Panc1 (cell line): ENCODE data around the gene SRRM4. TPM values are rescaled to one million over a fixed set of nuclear protein-coding genes. Genes with fewer than 3 reads are reported as not detected.
A peak's percentile ranks its signal among the peaks of the same experiment; 100 is the strongest.

Source experiments
- ATAC-seq: fragments of 200-7000 bp; cut with Tn5 transposase; 2 replicates; pipeline ENCODE4 v1.9.1; 2020; ENCODE audit warnings: mild to moderate bottlenecking, moderate library complexity
- Bru-seq: library from RNA; stranded (reverse); fragments of 400-500 nt; gene quantifications from one replicate; lab custom pipeline; 2021; lab: Mats Ljungman, UMichigan
- BruChase-seq, 2 experiments: library from RNA; stranded (reverse); fragments of 400-500 nt; gene quantifications; one replicate each; lab custom pipeline; 2021; lab: Mats Ljungman, UMichigan
- BruUV-seq: library from RNA; stranded (reverse); fragments of 400-500 nt; replicated peaks from 2 replicates; lab custom pipeline; 2021; lab: Mats Ljungman, UMichigan
- CTCF ChIA-PET: fragments of 300-600 bp; sonication (Branson Sonifier 250); formaldehyde crosslinking; loops from one replicate; lab custom pipeline; 2022; ENCODE audit warnings: antibody characterized with exemption; lab: Charles Lee
- POLR2A ChIA-PET: fragments of 300-600 bp; sonication (Branson Sonifier 250); formaldehyde crosslinking; loops from one replicate; lab custom pipeline; 2022; ENCODE audit warnings: antibody characterized with exemption; lab: Charles Lee
- DNase-seq: peaks from one replicate; pipeline ENCODE4 v3.0.0-alpha.2; 2010; ENCODE audit warnings: low read depth, low spot score
- H3K27ac ChIP-seq: 2 replicates; pipeline ENCODE4 v1.5.1; 2011; ENCODE audit warnings: mild to moderate bottlenecking, low read length, inconsistent platforms
- H3K27me3 ChIP-seq: fragments of 200-500 bp; sonication (Bioruptor generic); 2 replicates; pipeline ENCODE4 v1.6.0; 2014; ENCODE audit warnings: low read length, inconsistent platforms; ENCODE audit not compliant: control insufficient read depth, insufficient read depth
- H3K36me3 ChIP-seq: fragments of 200-500 bp; sonication (Bioruptor generic); 2 replicates; pipeline ENCODE4 v1.5.1; 2014; ENCODE audit warnings: inconsistent platforms, mild to moderate bottlenecking, low read length, moderate library complexity; ENCODE audit not compliant: control insufficient read depth, insufficient read depth
- H3K4me1 ChIP-seq: 2 replicates; pipeline ENCODE4 v1.5.1; 2011; ENCODE audit warnings: inconsistent platforms, mild to moderate bottlenecking, low read length, moderate library complexity; ENCODE audit not compliant: control insufficient read depth, insufficient read depth
- H3K4me3 ChIP-seq, 2 experiments: 2 replicates each; pipeline ENCODE4 v1.5.1; 2011 to 2012; ENCODE audit warnings: low read depth in 2 of 2, low read length in 2 of 2, mild to moderate bottlenecking in 2 of 2, inconsistent platforms in 1 of 2, moderate library complexity in 1 of 2
- H3K9me3 ChIP-seq: fragments of 200-500 bp; sonication (Bioruptor generic); 2 replicates; pipeline ENCODE4 v1.5.1; 2014; ENCODE audit warnings: low read depth, mild to moderate bottlenecking, inconsistent platforms, low read length, moderate library complexity; ENCODE audit not compliant: control insufficient read depth, insufficient read depth
- POLR2AphosphoS5 ChIP-seq: IDR thresholded peaks from 2 replicates; pipeline ENCODE4 v1.6.1; 2012; ENCODE audit warnings: mild to moderate bottlenecking, low read depth, low read length, moderate library complexity
- REST ChIP-seq, 2 experiments: IDR thresholded peaks; 2 replicates each; pipeline ENCODE4 v1.6.1; 2011 to 2012; ENCODE audit warnings: low read depth in 2 of 2, control low read depth in 1 of 2, low read length in 1 of 2, mild to moderate bottlenecking in 1 of 2, moderate library complexity in 1 of 2; ENCODE audit not compliant: insufficient read depth in 1 of 2
- SIN3A ChIP-seq: IDR thresholded peaks from 2 replicates; pipeline ENCODE4 v1.6.1; 2012; ENCODE audit warnings: low read depth, mild to moderate bottlenecking, low read length, moderate library complexity, borderline replicate concordance; ENCODE audit not compliant: insufficient read depth
- TCF7L2 ChIP-seq: IDR thresholded peaks from 2 replicates; pipeline ENCODE4 v1.6.1; 2011; ENCODE audit warnings: mild to moderate bottlenecking, low read depth, low read length, inconsistent platforms
- in situ Hi-C: cut with HindIII; loops from 2 replicates; pipeline ENCODE4 v1.10.0; 2016; ENCODE audit warnings: low sequenced_read_pairs, low pct_unique_long_range_greater_than_20kb
- intact Hi-C: fragments of 100-400 bp; cut with micrococcal nuclease; formaldehyde crosslinking; loops from one replicate; pipeline ENCODE4 v1.10.0; 2022; ENCODE audit not compliant: unreplicated experiment
- long read RNA-seq: library from polyadenylated mRNA; unstranded; transcript quantifications from one replicate; pipeline ENCODE4 v2.0.0, GENCODE V29; 2021; ENCODE audit not compliant: unreplicated experiment
- polyA plus RNA-seq: library from polyadenylated mRNA; unstranded; fragments of >200 nt; gene quantifications from one replicate; pipeline ENCODE4 v1.2.1, GENCODE V29; 2012; ENCODE audit warnings: missing spikeins; ENCODE audit not compliant: insufficient read length
- total RNA-seq: library from RNA; stranded (reverse); gene quantifications from one replicate; pipeline ENCODE4 v1.2.1, GENCODE V29; 2021; ENCODE audit not compliant: unreplicated experiment
- TF ChIP-seq, protein P1 (sequence below): fragments of 450-650 bp; IDR thresholded peaks from 2 replicates; pipeline ENCODE4 v1.5.1; 2017; ENCODE audit warnings: mild to moderate bottlenecking

SRRM4 gene
- total RNA-seq (not detected), Bru-seq, nascent RNA (percentile 1 among the genes with signal in this experiment), BruChase-seq, experiment 1, labeled RNA remaining after a 2-hour chase (not detected), BruChase-seq, experiment 2, labeled RNA remaining after a 6-hour chase (not detected)
- not detected for polyA plus RNA-seq
- long read RNA-seq: 0 reads

DNA sequence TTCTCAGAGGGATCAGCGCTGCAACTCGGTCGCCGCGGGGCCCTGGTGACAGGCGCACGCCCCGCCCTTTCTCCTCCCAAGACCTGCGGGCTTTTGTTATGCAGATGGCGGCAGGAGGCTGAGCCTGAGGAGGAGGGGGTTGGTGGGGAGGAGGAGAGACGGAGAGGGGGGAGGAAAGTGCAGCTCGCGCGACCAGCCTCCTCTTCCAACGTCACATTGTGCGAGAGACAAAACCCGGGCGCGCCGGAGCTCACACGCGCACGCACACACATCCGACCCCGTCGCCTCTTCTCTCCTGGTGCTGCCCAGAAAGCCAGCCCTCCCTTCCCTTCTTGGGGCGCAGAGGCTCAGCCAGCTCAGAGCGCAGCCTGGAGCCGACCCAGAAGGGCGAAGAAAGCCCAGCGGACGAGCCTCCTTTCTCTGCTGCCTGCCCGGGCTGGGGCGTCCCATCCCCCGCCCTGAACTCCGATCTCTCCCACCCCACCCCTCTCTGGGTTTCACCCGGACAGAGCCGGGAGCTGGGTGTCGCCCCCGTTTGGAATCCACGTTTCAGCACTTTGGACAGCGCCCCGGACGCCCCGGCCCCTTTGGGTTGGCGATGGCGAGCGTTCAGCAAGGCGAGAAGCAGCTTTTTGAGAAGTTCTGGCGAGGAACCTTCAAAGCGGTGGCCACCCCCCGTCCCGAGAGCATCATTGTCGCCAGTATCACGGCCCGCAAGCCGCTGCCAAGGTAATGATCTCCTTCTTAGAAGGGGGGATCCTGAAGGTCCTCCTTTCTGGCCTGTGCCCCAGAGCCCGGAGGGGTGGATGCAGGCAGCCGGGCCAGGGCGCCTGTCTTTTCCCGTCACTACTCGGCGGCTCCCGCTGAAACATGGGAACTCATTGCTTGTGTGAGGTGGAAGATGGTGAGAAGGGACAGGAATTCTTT, at the start of gene SRRM4:
Gene SRRM4 (plus strand): TSS at position 257 of the 927 bp plus-strand sequence. CDS start 342 bp downstream, at position 599.
- ChIA-PET CTCF (no interaction called here), POLR2A (no interaction called here)
- no peak for TF ChIP-seq SIN3A
- peak; percentile 72 to 81; a peak in 3 of 4 replicates for TF ChIP-seq REST (IDR thresholded peaks at IDR 0.05; ENCODE audit: insufficient read depth in 1 of 2, low read depth in 2 of 2, low read length in 1 of 2)
- no peak for TF ChIP-seq POLR2AphosphoS5
- no peak for TF ChIP-seq TCF7L2
- TF ChIP-seq, protein P1, sequence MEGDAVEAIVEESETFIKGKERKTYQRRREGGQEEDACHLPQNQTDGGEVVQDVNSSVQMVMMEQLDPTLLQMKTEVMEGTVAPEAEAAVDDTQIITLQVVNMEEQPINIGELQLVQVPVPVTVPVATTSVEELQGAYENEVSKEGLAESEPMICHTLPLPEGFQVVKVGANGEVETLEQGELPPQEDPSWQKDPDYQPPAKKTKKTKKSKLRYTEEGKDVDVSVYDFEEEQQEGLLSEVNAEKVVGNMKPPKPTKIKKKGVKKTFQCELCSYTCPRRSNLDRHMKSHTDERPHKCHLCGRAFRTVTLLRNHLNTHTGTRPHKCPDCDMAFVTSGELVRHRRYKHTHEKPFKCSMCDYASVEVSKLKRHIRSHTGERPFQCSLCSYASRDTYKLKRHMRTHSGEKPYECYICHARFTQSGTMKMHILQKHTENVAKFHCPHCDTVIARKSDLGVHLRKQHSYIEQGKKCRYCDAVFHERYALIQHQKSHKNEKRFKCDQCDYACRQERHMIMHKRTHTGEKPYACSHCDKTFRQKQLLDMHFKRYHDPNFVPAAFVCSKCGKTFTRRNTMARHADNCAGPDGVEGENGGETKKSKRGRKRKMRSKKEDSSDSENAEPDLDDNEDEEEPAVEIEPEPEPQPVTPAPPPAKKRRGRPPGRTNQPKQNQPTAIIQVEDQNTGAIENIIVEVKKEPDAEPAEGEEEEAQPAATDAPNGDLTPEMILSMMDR: no peak
- in situ Hi-C loops (no loop called here), intact Hi-C loops (no loop called here)
- DNase-seq (no peak), ATAC-seq (no peak)
- no TSS peak for BruUV-seq
- no peaks in the 10 kb centered on the region for H3K4me1 ChIP-seq
- peaks cover 4% of the 10 kb centered on the region for H3K27me3 ChIP-seq
- no peaks in the 10 kb centered on the region for H3K36me3 ChIP-seq
- H3K4me3 ChIP-seq: no peak within 1 kb of the TSS; a peak in 1 of 4 replicates
- H3K9me3 ChIP-seq: no peaks in the 10 kb centered on the region
- H3K27ac ChIP-seq: no peak within 1 kb of the TSS

- no peaks in the 10 kb centered on the region for H3K4me1 ChIP-seq
- ChIA-PET CTCF (interaction anchor here (0.7 kb wide), 1 partner anchor 696 kb away, joined by 4 read pairs; no protein-coding TSS in a partner anchor), POLR2A (no interaction called here)
- no TSS peak for BruUV-seq
- H3K36me3 ChIP-seq: no peaks in the 10 kb centered on the region
- TF ChIP-seq, protein P1: no peak
- TF ChIP-seq REST (IDR thresholded peaks at IDR 0.05; ENCODE audit: insufficient read depth in 1 of 2, low read depth in 2 of 2, low read length in 1 of 2) (no peak), SIN3A (no peak), POLR2AphosphoS5 (no peak), TCF7L2 (no peak)
- H3K27ac ChIP-seq: no peak overlapping the region
- H3K4me3 ChIP-seq: no peak overlapping the region
- in situ Hi-C loops (no loop called here), intact Hi-C loops (no loop called here)
- ATAC-seq (no peak), DNase-seq (no peak)
- no peaks in the 10 kb centered on the region for H3K9me3 ChIP-seq
- H3K27me3 ChIP-seq: peaks cover 9% of the 10 kb centered on the region
These were observed 35.1 kb upstream of the SRRM4 start for GRCh38 chr12:118946256-118946655.
